Posterior cingulate gyrus (tissue), 11 donors: ENCODE data around the gene PILRA.
"Not testable (repeated sequence)": the region's sequence is repeated elsewhere in the genome, so short reads cannot be mapped to it uniquely, and the experiment has no call there.

Experiments
- DNase-seq, 10 donors: peaks; one replicate each; pipeline versions ENCODE4 v3.0.0 to v3.0.0-alpha.2; 2020 to 2021; ENCODE audit warnings: mixed read lengths in 3 of 10
- intact Hi-C: fragments of 100-400 bp; cut with DNase I; formaldehyde crosslinking; loops from one replicate; pipeline ENCODE4 v1.15.1; 2023

The PILRA gene

GRCh38 chr7:100373261-100373831, at the start of gene PILRA:
TSS of gene PILRA (plus strand) at chr7:100373487. CDS start at chr7:100373657, 170 bp downstream.
- DNase-seq = peak in 2 of 10 donors; percentile 16 to 35
- intact Hi-C loops = no loop called here

GRCh38 chr7:100324194-100324593, 49.1 kb upstream of the PILRA start:
- DNase-seq, intact Hi-C loops: not testable (repeated sequence)

GRCh38 chr7:100325671-100326070, 47.6 kb upstream of the PILRA start:
- DNase-seq, intact Hi-C loops: not testable (repeated sequence)

- intact Hi-C loops = not testable (repeated sequence)
Measured at GRCh38 chr7:100326914-100327313, 46.4 kb upstream of the PILRA start.

GRCh38 chr7:100335566-100336466, 37.5 kb upstream of the PILRA start:
- intact Hi-C loops = not testable (repeated sequence)
- DNase-seq = peak; percentile 87 to 99 (median 93)

More at GRCh38 chr7:100326914-100327313, 46.4 kb upstream of the PILRA start:
- peak in 1 of 10 donors; percentile 27 for DNase-seq

GRCh38 chr7:100338083-100338696, 35.1 kb upstream of the PILRA start:
- DNase-seq, intact Hi-C loops: not testable (repeated sequence)

- intact Hi-C loops = not testable (repeated sequence)
- peak in 1 of 10 donors; percentile 20 for DNase-seq
Measured at GRCh38 chr7:100341286-100341685, 32.0 kb upstream of the PILRA start.

GRCh38 chr7:100342765-100343164, 30.5 kb upstream of the PILRA start:
- DNase-seq = peak in 1 of 10 donors; percentile 31
- intact Hi-C loops = no loop called here

GRCh38 chr7:100344124-100344559, 29.1 kb upstream of the PILRA start:
- DNase-seq = peak in 1 of 10 donors; percentile 22

GRCh38 chr7:100344560-100345287, 28.6 kb upstream of the PILRA start:
- DNase-seq = peak in 2 of 10 donors; percentile 36 to 89

More at GRCh38 chr7:100344124-100344559, 29.1 kb upstream of the PILRA start:
- intact Hi-C loops = not testable (repeated sequence)

GRCh38 chr7:100345288-100345672, 28.0 kb upstream of the PILRA start:
- intact Hi-C loops = not testable (repeated sequence)
- DNase-seq = peak; percentile 35 to 97 (median 86)

More at GRCh38 chr7:100344560-100345287, 28.6 kb upstream of the PILRA start:
- intact Hi-C loops = not testable (repeated sequence)

GRCh38 chr7:100346921-100347320, 26.4 kb upstream of the PILRA start:
- intact Hi-C loops = no loop called here

GRCh38 chr7:100348805-100349204, 24.5 kb upstream of the PILRA start:
- no peak for DNase-seq
- intact Hi-C loops = no loop called here

More at GRCh38 chr7:100346921-100347320, 26.4 kb upstream of the PILRA start:
- no peak for DNase-seq

GRCh38 chr7:100349757-100350156, 23.5 kb upstream of the PILRA start:
- intact Hi-C loops = no loop called here
- peak in 2 of 10 donors; percentile 8 to 43 for DNase-seq

GRCh38 chr7:100351657-100352058, 21.6 kb upstream of the PILRA start:
- DNase-seq = peak in 1 of 10 donors; percentile 49
- intact Hi-C loops = no loop called here

- intact Hi-C loops = not testable (repeated sequence)
- peak in 1 of 10 donors; percentile 81 for DNase-seq
Measured at GRCh38 chr7:100352230-100352781, 21.0 kb upstream of the PILRA start.

- intact Hi-C loops = no loop called here
- DNase-seq = no peak
Measured at GRCh38 chr7:100352984-100353684, 20.2 kb upstream of the PILRA start.

GRCh38 chr7:100353685-100354330, 19.5 kb upstream of the PILRA start:
- intact Hi-C loops = no loop called here
- no peak for DNase-seq
